COLO668 (cell line): ENCODE results near the gene ACACA.
"Not testable (repeated sequence)": the region's sequence is repeated elsewhere in the genome, so short reads cannot be mapped to it uniquely, and the experiment has no call there.

ENCODE experiments used
- DNase-seq: peaks from one replicate; lab custom pipeline; 2025; ENCODE audit not compliant: unreplicated experiment; lab: John Stamatoyannopoulos, UW

The ACACA gene

DNA sequence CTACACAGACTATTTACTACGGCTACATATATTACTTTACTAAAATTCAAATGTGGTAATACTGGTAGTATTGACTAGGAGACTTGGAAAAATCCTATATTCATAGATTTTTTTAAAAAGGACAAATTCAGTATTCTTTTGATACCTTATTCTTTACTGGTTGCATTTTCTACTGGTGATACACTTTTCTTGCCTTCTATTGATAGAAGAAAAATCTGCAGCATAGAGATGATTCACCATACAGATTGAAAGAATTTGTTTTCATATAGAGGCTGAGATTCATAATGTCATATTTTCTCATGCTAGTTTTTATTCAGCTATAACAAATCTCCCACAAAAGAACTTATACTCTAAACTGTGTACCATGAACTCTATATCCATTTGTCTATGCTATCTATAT, 226.3 kb downstream of the ACACA start:
- DNase-seq = no peak

DNA sequence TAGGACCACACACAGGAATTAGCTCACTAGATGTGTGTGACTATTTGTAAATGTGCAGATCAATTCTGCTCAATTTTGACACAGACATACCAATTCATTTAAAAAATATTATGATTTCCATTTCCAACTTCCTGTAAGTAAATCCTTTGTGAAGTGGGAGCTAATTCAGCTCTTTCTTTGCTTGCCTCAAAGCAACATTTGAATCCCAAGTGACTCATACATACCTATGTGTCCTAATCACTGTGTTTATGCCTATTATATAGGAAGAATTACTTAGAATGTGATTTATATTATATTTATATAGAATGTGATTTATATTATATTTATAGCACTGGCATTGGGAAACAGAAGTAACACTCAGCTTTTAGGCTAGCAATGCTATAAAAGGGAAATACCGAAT, 226.7 kb downstream of the ACACA start:
- DNase-seq = no peak

DNA sequence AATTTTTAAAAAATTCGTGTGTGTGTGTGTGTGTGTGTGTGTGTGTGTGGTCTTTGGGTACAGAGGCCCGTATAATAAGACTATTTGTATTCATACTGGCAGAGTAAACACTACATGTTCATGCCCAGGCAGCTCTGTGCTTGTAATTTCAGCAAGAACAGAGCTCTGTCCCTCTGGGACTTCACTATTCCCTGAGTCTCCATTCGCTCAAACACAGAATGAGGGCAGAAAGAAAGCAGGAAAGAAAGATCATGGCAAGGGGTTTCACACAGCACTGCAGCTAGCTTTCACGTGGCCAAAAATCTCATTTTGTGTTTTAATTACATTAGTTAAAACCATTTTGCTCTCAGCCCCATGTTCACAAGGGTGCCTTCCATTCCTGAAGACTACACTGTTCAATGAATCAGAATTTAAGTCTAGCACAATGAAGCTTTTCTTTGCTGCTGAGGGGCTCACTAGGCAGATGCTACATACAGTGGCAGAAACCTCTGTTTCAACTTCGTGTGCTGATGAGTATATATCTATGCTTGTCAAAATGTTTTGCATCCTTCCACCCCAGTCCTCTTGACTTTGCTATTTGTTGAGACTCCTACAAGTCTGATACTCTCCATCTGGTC, 229.3 kb downstream of the ACACA start:
- DNase-seq = no peak

DNA sequence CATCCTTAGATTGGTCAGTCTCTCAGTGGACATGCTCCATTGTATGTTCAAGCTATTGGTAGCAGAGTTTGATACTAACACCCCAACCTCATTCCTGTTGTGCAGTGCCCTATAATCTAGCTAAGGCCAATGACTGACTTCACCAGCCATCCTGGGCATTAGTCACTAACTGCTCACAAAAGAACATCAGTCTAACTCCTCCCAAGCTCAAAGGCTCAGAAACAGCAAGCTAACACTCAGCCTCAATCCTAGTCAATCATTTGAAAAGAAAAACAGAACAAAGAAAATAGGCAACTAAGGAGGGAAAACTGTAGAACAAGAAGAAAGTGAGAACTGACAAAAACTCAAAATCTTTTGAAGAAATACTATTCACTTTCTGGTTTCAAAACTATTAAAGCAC, 229.9 kb downstream of the ACACA start:
- no peak for DNase-seq

DNA sequence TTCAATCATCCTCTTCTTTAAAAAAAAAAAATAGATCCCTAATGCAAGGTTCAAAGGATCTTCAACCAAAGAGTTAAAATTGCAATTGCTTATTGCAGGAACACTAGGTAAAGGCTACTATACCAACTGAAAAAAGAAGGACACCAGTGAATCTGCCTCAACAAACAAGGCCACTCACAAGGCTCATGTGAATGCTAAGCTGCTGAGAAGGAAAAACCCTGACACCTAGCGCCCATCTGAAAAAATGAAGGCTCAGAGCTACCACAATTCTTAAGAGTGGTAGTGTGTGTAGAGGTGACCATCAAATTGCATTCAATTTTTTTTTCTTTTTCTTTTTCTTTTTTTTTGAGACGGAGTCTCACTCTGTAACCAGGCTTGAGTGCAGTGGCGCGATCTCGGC, 232.4 kb downstream of the ACACA start:
- no peak for DNase-seq

DNA sequence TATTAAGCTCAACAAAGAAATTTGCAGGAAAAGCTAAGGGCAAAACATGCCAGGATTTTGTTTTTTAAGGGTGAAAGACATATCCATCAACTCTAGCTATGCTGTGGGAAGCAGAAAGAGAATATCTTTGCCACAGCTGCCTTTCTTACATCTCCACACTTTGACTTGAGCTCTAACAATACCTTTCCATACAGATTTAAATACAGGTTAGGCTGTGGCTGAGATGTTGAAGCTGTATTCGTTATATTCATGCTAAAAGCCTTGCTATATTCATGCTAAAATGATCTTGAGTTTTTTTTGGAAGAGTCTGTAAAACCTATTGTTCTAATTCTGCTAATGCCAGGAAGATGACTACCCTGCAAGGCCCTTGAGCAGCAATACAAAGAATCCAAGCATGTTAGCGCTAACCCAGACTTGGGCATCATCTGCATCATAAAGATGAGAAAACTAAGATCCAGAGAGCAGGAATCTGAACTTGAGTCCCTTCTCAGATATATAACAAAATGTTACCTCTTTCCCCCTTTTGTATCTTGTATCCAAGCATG, 235.7 kb downstream of the ACACA start:
- no peak for DNase-seq

DNA sequence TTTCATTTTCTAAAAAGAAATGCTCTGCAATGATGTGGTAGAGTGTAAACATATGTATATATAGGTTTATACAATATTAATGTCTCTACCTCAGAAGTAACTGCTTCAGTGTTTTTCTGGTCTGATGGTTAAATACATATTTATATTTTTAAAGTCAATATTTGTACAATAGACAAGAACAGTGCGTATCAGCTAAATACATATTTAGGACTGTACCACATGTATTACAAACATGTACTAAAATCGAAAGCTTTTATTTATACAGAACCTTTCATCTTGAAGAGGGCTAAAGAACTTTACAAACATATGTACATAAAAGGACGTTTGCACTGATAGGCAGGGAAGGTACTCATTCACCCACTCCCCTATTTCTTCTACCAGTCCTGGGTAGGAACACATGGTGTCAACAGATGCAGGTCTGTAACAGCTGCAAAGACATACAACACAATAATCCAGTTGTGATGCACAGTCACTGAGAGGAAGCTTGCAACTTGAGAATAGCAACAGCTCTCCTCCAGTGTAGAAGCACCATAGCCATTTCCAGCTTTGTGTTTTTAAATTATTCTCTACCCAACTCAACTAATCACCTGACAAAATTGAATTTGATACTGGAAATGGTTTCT, 237.8 kb downstream of the ACACA start:
- DNase-seq = peak; percentile 3

DNA sequence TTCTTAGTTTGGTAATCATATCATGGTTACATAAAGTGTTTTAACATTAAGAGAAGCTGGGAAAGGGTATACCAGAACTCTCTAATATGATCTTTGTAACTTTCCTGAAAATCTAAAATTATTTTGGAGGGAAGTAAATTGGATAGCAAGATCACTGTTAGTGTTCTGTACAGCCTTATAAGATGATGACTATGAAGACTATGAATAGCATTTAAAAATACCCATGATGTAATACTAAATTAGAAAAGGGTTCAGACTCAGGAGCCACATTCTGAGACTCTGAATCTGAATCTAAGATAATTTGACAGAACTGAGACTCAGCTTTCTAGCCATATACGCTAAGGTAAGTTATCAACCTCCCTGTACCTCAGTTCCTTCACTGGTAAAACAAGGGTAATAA, 238.9 kb downstream of the ACACA start:
- no peak for DNase-seq

DNA sequence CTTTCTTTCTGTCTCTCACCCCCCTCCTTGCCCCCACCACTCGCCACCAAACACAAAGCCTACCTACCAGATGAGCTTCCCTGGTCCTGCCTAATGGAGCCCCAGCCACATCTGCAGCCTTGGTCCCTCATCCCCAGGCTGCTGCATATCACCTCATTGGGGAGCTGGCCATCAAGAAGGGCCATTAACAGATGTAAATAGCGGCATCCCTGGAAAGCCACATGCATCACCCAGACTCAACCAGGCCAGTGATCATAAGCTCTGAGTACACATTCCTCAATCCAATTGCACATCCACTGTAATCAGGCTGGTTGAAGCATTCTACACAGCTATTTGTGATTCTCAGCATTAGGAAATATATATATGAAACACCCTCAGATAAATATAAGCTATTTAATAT, 242.6 kb downstream of the ACACA start:
- no peak for DNase-seq

DNA sequence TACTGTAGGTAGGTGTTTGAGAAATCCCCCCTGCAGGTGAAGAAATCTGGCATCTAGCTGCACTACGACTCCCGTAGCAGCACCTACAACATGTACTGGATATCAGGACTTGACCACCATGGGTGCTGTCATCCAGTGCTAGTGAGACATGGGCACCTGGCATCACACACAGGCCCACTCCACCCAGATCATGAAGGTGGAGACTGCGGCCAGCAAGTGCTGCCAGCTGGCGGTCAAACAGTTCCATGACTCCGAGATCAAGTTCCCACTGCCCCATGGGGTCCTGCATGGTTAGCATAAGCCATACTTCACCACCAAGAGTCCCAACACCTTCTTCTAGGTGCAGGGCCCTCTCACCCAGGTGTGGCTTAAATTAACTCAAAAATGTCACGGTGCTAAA, 243.8 kb downstream of the ACACA start:
- DNase-seq = no peak

DNA sequence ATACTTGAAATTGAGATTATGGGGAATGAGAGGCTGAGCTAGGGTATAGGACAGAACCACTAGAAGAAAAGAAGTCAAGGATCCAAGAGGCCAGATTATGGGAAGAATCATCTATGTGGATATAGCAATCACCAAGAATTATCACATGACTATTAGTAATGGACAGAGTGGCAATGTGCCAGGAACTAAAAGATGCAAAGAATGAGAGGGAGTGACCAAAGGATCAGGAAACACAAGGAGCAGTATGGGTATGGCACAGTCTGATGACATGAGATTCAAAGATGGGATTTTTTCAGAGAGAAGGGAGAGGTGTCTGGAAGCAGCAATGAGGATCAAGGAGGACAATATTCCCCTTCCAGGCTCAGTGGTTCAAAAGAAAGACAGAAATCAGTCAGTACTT, 245.7 kb downstream of the ACACA start:
- DNase-seq = no peak

DNA sequence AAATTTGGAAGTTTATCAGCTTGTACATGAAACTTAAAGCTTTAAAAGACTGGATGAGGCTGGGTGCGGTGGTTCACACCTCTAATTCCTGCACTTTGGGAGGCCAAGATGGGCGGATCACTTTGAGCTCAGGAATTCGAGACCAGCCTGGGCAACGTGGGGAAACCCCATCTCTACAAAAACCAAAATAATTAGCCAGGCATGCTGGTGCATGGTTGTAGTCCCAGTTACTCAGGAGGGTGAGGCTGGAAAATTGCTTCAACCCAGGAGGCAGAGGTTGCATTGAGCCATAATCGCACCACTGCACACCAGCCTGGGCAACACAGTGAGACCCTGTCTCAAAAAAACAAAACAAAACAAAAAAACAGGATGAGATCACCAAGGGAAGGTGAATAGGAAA, 248.3 kb downstream of the ACACA start:
- DNase-seq = no peak

DNA sequence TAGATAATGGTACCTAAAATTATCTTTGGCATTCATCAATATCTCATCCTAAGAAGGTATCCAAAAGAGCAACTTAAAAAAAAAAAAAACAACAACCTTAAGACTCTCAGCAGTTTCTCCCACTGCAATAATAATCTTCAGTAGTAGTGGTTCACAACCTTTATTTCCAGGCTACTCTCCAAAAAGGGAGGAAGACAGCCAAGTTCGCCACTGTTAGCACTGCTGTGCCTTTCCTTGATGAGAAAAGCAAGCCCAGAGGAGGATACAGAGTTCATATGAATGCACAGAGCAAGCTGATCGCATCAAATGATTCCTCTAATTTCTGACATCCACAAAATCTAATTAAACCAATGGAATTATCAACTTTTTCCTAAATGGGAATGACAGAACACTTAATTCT, 258.5 kb downstream of the ACACA start:
- no peak for DNase-seq

DNA sequence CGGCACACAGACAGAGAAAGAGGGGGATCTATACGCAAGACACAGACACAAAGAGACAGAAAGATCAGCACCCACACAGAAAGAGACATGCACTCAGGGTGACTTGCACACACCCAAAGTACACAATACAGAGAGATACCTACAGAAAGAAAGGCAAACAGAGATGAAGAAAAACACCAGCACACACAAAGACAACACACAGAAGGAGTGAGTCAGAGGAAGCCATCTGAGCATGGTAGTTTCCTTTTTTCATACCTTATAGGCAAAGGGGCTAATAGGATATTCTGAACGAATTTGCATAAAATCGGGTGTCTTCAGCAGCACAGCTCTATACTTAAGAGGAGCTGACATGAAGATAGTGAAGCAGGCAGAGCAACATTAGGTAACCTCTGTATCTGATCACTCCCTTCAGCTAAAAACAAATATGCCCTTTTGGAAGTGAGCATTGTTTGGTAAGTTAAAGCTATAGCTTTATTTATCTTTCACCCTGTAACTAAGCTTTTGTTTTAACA, 259.3 kb downstream of the ACACA start:
- no peak for DNase-seq

DNA sequence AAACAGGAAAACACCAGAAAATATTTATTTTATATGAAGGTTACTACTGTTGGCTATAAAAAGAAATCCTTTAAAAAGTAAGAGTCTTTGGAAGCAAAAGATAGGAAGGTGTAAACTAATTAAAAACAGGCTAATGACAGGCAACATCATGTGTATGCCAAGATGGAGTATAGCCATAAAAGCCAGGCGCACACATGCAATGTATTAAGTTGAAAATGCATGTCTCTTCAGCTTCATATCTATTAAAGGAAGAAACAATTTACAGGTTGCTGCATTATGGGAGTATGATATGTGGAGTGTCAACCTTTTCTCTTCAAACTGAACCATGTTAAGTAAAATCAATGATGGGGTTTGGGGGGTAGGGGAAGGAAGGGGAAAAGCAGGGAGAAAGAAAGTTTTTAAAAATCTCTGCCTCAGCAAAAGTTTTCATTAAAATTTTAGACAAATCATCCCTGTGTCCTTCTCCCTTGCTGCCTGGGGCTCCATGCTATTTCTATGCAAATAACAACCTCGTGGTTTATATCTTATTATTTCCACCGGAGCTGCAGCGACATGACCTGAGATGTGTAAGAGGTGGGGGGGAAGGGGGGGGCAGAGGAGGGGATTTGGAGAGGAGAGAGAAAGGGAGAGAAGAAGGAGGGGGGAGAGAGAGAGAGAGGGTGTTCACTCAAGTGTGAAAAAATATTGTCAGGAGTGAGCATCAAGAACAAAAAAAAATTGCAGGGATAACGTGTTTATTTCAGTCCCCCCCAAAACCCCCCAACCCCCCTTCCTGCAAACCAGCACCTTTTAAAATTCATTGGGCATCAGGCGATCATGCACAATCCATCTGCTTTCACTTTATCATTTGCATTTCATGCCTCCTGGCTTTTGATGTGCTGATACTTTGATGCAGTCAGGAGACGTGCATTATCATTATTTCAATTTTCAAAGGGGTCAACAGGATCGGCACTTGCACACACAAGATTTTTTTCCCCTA, 260.3 kb downstream of the ACACA start:
- no peak for DNase-seq

DNA sequence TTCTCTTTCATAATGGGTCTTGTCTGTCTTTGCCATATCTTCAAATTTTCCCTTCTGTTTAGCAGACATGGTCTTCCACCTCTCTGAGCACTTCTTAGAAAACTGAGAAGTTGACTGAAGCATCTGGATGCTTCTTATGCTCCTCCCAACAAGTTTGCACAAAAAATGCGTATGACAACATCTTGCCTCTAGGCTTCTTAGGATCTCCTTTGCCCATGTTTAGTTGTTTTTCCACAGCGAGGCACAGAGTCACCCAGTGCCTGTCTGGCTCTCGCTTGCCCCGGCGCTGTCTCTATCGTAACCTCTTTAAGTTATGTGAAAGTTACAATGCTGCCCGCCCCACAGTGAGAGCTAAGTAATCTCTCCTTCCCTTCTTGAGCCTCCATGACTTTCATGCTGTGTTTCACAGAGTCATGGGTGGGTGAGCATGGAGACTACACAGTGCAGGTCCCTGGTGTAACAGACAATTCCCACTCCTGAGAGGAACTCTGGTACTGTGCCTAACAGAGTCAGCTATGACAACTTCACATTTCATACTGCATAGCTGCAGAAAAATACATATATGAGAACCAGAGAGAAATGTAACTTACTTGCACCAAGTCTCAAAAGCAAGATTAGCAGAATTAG, 262.4 kb downstream of the ACACA start:
- no peak for DNase-seq

DNA sequence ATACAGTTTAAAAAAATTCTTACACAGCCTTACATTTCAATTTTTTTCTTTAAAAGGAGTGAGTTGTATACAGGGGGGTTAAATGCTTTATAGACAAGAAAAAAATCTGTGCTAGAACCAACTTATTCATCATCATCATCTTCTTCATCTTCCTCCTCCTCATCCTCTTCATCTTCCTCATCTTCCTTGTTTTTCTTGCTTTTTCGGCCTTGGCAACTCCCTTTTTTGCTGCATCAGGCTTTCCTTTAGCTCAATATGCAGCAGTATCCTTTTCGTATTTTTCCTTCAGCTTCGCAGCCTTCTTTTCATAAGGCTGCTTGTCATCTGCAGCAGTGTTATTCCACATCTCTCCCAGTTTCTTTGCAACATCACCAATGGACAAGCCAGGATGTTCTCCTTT, 263.1 kb downstream of the ACACA start:
- DNase-seq = not testable (repeated sequence)

DNA sequence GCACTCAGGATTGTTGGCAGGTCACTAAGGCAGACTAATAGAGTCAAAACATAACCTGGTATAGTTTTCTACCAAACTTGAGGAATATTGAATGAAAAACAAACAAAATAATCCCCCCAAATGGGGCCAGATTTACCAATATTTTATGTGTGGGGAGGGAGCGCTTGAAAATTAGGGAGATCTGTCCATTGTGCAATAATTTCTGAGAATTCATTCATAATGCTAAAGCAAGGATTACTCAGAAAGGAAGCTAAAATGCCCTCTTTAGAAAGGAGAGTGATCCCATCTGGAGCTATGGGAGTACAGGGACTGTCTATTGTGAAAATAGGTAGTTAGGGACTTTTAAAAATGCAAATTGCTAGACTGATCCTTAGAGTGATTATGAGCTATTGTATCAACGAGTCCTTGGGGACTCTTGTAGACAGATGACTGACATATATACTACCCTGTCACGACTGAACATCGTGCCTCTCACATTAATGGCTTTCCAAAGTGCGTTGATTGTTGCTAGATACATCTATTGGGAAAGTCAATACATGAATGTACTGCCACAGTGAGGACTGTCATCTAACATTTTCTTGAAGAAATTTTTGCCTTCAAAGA, 264.2 kb downstream of the ACACA start:
- no peak for DNase-seq

DNA sequence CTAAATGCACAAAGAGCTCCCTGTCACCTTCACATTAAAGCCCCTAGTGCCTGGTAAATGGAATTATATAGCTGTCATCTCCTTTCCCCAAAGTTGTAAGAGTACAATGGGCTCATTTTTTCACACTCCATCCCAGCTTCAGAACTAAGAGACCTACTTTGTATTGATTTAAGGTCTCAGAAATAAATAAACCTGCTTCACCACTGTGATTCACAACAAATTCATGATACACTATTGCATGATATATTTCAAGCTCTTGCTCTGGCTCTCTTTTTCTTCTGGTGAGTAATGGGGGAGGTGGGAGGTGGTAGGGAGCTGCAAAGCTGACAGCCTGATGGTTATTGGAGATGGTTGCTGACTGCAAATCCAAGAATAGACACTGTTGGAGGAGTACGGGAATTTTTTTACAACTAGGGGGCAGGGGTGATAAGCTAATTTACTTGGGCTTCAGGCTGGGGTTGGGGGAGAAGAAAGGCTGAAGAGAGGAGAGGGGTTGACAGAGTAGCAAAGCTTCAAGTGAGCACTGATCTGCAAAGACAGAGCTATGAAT, 268.0 kb downstream of the ACACA start:
- no peak for DNase-seq

DNA sequence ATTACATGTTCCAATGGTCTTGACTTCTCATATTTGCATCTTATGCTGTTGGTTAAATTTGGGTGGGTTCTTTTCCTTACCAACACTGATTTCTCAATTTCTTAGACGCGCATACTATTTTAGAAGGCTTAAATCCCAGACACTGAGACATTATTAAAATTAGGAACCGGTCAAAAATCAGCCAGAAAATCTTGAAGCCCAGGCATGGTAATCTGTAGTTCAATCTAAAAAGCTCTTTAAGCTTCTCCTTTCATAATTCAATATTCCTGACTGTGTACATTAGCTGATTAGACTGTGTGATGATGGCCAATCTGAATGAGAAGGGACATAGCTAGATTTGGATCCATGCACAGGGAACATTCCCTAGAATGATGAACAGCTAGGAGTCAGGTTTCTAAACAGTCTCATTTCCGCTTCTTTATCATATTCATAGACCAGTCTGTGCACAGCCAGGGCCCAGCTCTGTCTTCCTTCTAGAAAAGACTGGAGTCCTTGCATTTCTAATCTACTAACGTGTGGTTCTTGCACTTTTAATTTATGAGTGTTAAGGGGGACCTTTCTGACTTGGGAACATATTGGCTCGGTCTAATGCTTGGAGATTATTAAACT, 268.6 kb downstream of the ACACA start:
- DNase-seq = no peak
